Brain microvascular endothelial cell (primary cell): ENCODE measurements around the gene PPP1R12C.
A peak's percentile ranks its signal among the peaks of the same experiment; 100 is the strongest.
"Not testable (repeated sequence)": the region's sequence is repeated elsewhere in the genome, so short reads cannot be mapped to it uniquely, and the experiment has no call there.

Source experiments
- DNase-seq: peaks from one replicate; pipeline ENCODE4 v3.0.0-alpha.2; 2020
- H3K27ac ChIP-seq: fragments of 250-450 bp; sonication (Bioruptor Pico); 2 replicates; pipeline ENCODE4 v1.5.1; 2020; ENCODE audit warnings: mild to moderate bottlenecking, moderate library complexity
- H3K27me3 ChIP-seq: fragments of 250-450 bp; sonication (Bioruptor Pico); replicated peaks from 2 replicates; pipeline ENCODE4 v1.5.1; 2020; ENCODE audit warnings: mild to moderate bottlenecking
- H3K36me3 ChIP-seq: fragments of 250-450 bp; sonication (Bioruptor Pico); replicated peaks from 2 replicates; pipeline ENCODE4 v1.5.1; 2020; ENCODE audit warnings: mild to moderate bottlenecking
- H3K4me3 ChIP-seq: 2 replicates; pipeline ENCODE4 v1.5.1; 2011; ENCODE audit warnings: low read depth, mild to moderate bottlenecking, control low read depth, low read length, moderate library complexity
- in situ Hi-C: cut with HindIII; loops from 2 replicates; pipeline ENCODE4 v1.10.0; 2017; ENCODE audit warnings: low sequenced_read_pairs, low pct_ligation_motif_present
- TF ChIP-seq, protein P1 (sequence below): IDR thresholded peaks from 2 replicates; pipeline ENCODE4 v1.5.1; 2011; ENCODE audit warnings: low read depth, mild to moderate bottlenecking, moderate library complexity, low read length, control low read depth, inconsistent platforms; ENCODE audit errors: missing control alignments

The PPP1R12C gene

DNA sequence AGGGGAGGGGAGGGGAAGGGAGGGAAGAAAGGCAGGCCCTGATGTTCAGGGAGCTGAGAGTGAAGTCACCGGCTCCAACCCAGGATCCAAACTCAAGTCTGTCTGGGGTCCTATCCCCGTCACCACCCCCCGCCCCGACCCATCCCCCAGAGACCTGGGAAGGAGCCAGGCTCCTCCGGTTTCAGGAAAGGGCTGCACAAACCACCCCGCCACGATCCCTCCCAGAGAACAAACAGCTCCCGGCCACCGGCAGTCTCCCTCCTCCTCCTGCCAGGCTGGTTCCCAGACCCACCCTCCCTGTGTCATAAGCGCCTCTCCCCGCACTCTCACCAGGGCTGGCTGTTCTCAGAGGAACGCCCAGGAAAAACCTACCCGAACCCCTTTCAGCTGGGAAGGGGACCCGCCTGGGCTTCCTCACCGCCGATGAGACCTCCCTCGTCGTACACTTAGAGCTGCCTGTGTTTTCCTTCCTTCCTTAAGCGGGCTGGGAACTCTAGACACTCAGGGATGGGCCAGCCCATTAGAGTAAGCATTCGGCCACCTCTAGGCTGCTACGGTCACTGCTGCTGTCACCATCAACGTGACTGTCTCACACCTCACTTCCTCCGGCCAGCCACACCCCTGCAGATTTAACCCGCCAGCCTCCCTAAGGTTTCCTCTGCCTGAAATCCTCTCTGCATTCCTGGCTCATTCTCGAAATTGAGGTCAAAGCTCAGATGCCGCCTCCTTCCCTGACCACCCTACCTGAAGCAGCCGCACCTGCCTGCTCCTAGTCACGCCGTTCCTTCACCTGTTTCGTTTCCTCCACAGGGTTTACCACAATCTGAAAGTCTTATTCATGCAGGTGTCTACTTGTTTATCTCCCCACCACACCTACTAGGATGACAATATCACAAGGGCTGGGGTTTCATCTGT is 48.2 kb downstream of the PPP1R12C start:
- Histone ChIP-seq H3K4me3 (no peak overlapping the region), H3K27me3 (peaks cover 23% of the 10 kb centered on the region), H3K27ac (no peak overlapping the region), H3K36me3 (no peaks in the 10 kb centered on the region)
- TF ChIP-seq, protein P1, sequence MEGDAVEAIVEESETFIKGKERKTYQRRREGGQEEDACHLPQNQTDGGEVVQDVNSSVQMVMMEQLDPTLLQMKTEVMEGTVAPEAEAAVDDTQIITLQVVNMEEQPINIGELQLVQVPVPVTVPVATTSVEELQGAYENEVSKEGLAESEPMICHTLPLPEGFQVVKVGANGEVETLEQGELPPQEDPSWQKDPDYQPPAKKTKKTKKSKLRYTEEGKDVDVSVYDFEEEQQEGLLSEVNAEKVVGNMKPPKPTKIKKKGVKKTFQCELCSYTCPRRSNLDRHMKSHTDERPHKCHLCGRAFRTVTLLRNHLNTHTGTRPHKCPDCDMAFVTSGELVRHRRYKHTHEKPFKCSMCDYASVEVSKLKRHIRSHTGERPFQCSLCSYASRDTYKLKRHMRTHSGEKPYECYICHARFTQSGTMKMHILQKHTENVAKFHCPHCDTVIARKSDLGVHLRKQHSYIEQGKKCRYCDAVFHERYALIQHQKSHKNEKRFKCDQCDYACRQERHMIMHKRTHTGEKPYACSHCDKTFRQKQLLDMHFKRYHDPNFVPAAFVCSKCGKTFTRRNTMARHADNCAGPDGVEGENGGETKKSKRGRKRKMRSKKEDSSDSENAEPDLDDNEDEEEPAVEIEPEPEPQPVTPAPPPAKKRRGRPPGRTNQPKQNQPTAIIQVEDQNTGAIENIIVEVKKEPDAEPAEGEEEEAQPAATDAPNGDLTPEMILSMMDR, result no peak
- in situ Hi-C loops, result no loop called here
- DNase-seq, result no peak

DNA sequence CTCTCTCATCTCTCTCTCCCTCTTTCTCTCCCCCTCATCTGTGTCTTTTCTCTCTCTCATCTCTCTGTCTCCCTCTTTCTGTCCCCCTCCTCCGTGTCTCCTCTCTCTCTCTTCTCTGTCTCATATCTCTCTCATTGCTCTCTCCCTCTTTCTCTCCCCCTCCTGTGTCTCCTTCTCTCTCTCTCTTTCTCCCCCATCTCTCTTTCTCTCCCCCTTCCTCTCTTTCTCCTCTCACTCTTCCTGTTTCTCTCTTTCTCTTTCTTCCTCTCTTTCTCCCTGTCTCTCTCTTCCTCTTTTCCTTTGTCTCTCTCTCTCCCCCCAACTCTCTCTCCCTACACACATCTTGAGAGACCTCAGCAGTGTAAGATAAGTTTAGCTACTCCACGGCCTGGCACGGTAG is 49.6 kb downstream of the PPP1R12C start:
- Histone ChIP-seq H3K27ac (no peak overlapping the region), H3K36me3 (no peaks in the 10 kb centered on the region), H3K4me3 (no peak overlapping the region), H3K27me3 (peaks cover 23% of the 10 kb centered on the region)
- TF ChIP-seq, protein P1, result no peak
- in situ Hi-C loops, result no loop called here
- no peak for DNase-seq

DNA sequence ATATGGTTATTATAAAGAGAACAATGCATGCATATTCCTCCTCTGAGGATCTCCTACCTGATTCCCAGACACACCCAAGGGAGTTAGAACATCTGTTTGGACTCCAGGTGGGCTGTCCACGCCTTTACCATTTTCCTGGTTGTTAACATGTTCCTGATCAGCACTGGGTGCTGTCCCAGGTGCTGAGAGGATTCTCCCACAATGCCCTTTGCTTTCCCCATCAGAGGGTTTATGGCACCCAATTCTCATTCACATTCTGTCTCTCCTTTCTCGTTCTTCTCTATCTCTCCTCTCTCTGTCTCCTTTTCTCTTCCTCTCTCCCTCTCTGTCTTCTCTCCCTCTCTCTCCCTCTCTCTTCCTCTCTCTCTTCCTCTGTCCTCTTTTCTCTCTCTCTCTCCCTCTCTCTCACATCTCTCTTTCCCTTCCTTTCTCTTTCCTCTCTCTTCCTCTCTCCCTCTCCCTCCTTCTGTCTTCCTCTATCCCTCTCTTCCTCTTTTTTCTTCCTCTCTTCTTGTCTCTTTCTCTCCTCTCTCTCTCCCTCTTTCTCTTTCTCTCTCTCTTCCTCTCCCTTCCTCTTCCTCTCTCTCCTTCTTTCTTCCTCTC is 51.2 kb downstream of the PPP1R12C start:
- no peak overlapping the region for H3K27ac ChIP-seq
- peaks cover 23% of the 10 kb centered on the region for H3K27me3 ChIP-seq
- no peak for DNase-seq
- H3K4me3 ChIP-seq, result no peak overlapping the region
- in situ Hi-C loops, result no loop called here
- TF ChIP-seq, protein P1, result no peak
- H3K36me3 ChIP-seq, result no peaks in the 10 kb centered on the region

DNA sequence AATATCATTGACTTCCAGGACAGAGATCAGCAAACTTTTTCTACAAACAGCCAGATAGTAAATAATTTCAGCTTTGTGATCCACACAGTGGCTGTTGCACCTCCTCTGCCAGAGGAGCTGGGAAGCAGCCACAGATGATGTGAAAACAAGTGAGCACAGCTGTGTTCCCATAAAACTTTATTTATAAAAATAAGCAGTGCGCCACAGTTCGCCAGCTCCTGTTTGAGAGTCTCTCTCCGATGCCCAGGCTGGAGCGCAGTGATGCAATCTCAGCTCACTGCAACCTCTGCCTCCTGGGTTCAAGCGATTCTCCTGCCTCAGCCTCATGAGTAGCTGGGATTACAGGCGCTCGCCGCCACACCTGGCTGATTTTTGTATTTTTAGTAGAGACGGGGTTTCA is 51.9 kb downstream of the PPP1R12C start:
- H3K4me3 ChIP-seq, DNase-seq, in situ Hi-C loops, H3K36me3 ChIP-seq, H3K27ac ChIP-seq: not testable (repeated sequence)
- peaks cover 23% of the 10 kb centered on the region for H3K27me3 ChIP-seq

DNA sequence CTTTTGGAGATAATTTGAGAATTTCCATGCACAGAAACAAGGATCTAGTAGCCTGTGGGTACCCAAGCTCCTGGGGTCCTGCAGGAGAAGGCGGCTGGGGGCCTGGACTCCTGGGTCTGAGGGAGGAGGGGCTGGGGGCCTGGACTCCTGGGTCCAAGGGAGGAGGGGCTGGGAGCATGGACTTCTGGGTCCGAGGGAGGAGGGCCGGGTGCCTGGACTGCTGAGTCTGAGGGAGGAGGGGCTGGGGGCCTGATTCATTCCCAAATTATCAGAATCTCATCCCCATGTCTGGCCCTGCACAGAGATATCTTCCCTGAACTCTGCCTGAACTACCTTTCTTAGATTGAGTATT is 54.0 kb downstream of the PPP1R12C start:
- H3K27me3 ChIP-seq, result peaks cover 13% of the 10 kb centered on the region

DNA sequence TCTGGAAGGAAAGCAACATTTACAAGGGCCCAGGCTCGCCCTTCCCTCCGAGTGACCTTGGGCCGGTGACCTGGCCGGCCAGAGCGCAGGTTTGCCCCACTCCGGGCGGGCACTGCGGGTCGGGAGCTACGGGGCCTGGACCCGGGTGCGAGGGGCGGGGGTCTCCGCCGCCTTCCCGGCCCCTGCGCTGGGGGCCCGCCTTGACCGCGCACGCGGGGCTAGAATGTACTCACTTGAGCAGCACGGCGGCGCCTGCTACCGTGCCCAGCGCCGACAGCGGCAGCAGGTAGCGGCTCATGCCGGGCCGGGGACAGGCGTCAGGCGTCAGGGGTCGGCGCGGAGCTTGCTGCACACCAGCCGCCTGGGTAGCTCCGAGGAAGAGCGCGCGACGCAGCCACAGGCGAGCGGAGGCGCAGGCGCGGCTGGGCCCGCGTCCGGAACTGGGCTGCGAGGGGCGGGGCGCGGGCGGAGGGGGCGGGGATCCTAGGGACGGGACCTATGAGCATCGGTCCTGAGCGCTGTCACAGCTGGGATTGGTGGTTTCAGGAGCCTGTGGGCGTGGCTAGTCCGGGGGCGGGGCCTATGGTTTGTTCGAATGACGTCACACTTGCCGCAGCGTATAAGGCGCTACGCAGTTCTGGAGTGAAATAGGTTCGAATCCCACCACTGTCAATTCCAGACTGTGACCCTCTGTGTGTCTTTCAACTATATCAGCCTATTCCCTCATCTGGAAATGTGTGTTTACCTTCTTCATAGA is 54.5 kb downstream of the PPP1R12C start, which contains the start of gene RDH13:
Gene RDH13, minus strand, starts transcription at position 414 of the 757 bp plus-strand sequence. Its CDS starts 116 bp downstream, at position 298.
- peak within 1 kb of the TSS; percentile 67 for H3K4me3 ChIP-seq
- DNase-seq, result peak; percentile 96
- peaks cover 9% of the 10 kb centered on the region for H3K27me3 ChIP-seq
- TF ChIP-seq, protein P1, result no peak
- in situ Hi-C loops, result no loop called here
- H3K36me3 ChIP-seq, result peaks cover 2% of the 10 kb centered on the region
- H3K27ac ChIP-seq, result peak within 1 kb of the TSS; percentile 25

More for the DNA sequence above, 54.0 kb downstream of the PPP1R12C start:
- Histone ChIP-seq H3K27ac (no peak overlapping the region), H3K36me3 (no peaks in the 10 kb centered on the region), H3K4me3 (no peak overlapping the region)
- DNase-seq, result no peak
- TF ChIP-seq, protein P1, result no peak
- in situ Hi-C loops, result no loop called here

DNA sequence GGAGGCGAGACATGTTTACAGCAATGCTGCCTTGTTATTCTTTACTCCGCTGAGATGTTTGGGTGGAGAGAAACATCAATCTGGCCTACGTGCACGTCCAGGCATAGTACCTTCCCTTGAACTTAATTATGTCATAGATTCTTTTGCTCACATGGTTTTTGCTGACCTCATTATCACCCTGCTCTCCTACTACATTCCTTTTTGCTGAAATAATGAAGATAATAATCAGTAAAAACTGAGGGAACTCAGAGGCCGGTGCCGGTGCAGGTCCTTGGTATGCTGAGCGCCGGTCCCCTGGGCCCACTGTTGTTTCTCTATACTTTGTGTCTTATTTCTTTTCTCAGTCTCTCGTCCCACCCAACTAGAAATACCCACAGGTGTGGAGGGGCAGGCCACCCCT is 57.1 kb downstream of the PPP1R12C start:
- H3K4me3 ChIP-seq, in situ Hi-C loops, H3K27ac ChIP-seq, H3K27me3 ChIP-seq: not testable (repeated sequence)
- DNase-seq, result peak; percentile 25
- peaks cover 16% of the 10 kb centered on the region for H3K36me3 ChIP-seq
